Inflammatory macrophage treated with lipopolysaccharide for 1 hour (primary cell): ENCODE data around the gene PLPPR5.

Source experiments
- DNase-seq, 2 donors: peaks; one replicate each; pipeline ENCODE4 v3.0.0-alpha.2; 2020 to 2022

Gene PLPPR5

DNA sequence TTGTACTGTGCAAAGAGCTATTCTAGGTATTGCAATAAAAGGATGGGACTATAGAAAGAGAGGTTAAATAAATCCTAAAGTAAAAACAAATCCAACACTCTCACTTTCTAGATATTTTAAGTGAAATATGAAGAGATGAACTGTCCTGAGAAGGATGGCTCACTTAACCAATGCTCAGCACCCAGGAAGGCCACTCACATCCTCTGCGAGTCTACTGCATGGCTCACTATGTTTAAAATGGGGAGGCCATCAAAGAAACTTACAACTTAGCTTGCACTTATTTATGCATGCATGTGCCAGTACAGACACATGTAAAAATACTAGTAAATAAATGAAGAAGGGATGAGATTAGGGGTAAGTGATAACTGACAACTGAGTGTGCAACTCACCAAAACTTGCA is 37.5 kb downstream of the PLPPR5 start:
- no peak for DNase-seq

DNA sequence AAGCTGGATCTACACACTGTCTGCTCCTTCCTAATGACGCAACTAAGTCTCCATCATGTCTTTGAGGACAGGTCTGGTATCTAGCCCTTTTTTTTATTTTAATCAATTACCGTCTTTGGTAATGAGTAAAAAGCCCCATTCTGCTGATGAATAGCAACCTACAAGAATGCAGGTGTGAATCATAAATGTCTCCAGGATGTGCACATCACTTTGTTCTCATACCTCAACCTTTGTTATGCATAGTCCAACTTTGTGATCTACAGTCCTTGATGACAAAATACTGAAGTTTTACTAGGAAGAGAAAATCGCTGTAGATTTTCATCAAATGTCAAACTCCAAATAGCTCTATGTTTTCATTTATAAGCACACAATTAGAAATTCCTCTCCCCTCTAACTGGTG is 39.3 kb downstream of the PLPPR5 start:
- DNase-seq: no peak

DNA sequence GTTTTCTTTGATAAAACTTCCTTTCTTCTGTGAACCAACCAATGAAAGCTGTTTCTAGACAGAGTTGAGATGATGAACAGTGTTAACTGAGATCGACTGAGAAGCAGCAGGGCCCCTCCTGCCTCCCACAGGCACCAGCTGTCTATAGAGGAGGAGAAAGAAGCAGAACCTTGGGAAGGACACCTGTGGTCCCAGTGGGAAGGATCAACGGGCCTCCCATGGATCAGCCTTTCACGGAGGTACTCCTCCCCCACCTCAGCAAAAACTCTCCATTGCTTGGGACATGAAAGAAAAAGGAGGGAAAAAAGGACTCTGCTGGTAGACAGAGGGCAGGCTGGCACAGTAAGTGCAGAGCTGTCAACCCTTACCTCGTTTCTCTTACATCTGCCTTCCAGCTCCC is 40.5 kb downstream of the PLPPR5 start:
- DNase-seq: no peak

DNA sequence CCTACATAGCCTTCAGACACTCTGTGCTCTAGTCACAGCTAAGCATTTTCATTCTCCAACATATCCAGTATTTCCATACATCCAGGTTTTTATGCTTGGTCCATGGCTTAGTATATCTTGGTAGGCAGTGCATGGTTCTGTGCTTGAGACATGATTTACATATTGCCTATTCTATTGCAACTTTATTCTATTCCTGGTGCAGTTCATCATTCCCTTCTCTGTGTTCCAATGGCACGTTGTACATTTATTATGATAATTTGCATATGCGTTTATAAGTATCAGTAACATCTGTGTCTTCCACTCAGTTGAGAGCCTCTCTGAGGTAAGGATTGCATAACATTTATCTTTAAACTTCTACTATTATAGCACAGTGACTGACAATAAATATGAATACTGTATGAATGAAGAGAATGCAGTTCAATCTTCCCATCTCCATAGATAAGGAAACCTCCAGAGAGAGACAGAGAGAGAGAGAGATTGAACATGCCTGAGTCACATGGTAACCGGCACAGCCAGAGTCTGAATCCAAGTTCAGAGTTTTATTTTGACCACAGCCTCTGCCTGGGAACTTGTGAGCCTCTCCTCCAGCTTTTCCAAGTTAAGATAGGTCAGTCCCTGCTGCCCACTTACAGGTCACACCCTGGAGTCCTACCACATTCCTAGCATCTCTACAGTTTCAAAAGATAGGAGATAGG is 41.5 kb downstream of the PLPPR5 start:
- no peak for DNase-seq

DNA sequence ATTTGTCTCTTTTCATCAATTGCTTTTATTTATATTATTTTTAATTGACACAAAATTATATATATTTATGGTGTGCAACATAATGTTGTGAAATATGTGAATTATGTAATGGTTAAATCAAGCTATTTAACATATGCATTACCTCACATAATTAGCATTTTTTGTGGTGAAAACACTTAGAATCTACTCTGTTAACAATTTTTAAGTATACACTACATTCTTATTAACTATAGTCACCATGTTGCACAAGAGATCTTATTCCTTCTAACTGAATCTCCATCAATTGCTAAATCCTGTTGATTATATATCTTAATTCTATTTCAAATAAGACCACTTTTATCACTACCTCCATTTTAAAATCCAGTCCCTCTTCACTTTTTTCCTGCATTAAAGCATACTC is 42.5 kb downstream of the PLPPR5 start:
- no peak for DNase-seq

DNA sequence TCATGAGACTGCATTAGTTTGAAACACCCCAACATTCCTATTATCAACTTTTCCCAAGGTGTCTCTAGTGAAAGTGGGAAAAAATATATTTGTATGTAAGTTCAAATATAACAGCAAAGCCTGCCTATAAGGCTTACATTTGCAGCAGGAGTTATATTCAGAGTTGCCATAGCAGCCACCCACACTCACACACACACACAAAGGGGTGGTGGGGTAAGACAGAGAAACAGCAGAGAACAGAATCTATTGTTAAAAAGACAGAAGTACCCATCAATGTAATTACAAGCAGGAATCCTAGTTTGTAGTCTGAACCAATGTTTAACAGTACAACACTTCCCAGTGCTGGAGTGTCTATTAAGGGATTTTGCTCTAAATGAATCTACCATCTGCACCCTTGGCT is 55.0 kb downstream of the PLPPR5 start:
- no peak for DNase-seq

DNA sequence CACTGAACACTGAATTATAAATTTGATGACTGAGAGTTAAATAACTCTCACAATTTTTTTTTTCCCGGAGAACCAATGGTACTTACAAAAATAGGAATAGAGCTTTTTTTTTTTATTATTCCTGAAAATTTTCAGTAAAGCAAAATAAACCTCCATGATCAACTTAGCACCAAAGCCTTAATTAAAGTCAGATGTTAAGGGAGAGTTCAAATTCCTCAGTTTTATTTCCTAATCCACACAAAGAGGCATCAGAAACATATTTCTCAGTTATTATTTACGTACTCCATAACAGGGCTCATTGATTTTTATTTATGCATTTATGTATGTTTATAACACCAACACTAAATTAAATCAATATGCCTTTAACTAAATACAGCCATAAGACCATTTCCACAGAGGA is 55.5 kb downstream of the PLPPR5 start:
- DNase-seq: no peak

DNA sequence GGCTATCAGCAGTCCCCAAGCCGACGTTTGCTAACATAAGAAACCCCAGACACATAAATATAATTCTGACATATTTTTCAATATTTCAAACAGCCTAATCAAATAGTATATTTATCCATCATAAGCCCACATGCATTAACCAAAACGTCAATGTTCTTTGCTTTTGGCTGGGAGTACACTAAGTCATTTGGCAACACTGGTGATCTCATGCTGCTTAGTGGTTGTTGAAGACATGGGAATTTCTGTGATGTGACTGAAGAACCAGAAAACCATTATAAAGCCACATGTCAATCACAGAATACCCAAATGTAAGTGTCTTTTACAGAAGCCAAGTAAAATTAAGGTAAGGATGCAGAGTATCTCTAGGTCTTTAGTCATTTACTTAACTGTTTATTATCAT is 57.6 kb downstream of the PLPPR5 start:
- no peak for DNase-seq

DNA sequence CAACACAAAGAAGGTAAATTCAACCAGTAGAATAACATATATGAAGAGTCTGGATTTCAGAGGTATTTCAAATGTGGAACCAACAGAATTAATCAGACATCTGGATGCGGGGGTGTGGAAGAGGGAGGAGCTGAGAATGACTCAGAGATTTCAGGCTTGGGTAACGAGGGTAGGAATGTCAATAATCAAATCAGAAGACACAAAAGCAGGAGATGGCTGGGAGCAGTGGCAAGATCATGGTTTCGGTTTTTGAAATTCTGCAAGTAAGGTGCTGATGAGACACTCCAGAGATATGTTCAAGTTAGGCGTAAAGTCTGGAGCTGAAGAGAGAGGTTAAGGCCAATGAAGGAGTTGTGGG is 64.0 kb downstream of the PLPPR5 start:
- DNase-seq: peak in 1 of 2 donors; percentile 2

DNA sequence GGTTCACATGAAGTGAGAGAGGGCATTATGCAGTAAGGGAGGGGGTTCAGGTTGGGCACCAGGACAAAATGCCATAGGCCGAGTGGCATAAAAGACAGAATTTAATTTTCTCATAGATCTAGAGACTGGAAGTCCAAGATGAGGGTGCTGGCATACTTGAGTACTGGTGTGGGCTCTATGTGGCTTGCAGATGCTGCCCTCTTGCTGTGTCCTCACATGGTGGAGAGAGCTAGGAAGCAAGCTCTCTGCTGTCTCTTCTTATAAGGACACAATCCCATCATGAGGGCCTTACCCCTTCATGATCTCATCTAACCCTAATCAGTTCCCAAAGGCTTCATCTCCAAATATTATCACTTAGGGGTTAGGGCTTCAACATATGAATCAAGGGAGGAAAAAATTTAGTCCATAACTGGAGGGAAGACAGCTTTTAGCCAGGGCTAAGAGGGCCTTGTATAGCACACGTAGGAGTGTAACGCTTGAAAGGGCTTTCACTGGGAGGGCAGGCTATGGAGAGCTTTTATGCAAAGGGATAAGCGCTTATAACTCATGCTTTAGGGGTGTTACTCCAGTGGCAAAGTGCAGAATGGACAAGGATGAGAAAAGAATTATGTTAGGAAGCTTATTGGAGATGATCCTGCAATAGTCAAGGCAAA is 64.5 kb downstream of the PLPPR5 start:
- DNase-seq: no peak

DNA sequence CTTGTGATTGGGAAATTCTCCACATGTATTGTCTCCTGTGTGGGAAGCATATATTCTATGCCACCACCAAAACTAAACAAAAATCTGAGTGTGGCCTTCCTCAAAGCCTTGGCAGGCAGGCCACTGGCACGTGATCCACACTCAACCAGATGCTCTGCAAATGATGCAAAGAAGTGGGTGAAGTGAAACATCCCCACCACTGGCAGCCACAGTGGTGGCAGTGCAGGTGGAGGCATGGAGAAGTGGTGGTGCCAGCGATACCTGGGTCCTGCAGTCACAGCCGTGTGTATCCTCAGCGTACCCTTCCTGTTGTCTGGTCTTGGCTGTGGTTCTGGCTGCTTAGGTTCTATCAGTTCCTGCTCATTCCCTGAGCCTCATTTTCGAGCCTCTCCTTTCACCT is 65.2 kb downstream of the PLPPR5 start:
- no peak for DNase-seq

DNA sequence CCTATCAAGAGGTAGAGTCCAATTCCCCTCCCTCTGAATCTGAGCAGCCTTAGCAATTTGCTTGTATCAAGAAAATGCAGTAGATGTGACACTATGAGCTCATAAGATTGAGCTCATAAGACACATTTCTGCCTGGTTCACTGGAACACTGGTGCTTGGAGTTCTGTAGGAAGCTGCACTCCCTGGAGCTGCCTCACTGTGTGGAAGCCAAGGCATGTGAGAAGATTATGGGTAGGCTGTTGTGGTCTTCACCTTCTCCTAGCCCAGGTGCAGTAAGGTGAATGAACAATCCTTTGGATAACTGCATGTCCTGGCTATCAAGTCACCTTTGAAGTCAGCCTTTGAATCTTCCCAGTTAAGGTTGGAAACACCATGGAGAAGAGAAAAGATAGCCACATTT is 67.3 kb downstream of the PLPPR5 start:
- no peak for DNase-seq

DNA sequence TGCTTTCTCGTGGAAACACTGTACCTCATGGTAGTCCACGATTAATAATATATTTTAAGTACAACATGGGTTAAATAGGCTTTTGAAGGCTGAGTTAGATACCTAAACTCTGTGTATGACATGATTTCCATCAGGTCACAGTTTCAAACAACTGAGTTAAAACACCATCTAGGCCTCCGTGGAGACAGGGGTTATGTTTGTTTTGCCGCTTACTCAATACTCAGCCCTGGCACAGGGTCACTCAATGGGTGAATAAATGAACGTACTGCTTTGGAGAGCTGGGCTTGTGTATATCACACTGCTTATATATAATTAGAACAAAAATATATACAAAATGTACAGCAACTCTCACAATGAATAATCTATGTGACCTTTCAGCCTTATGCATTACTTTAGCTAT is 72.5 kb downstream of the PLPPR5 start:
- no peak for DNase-seq

DNA sequence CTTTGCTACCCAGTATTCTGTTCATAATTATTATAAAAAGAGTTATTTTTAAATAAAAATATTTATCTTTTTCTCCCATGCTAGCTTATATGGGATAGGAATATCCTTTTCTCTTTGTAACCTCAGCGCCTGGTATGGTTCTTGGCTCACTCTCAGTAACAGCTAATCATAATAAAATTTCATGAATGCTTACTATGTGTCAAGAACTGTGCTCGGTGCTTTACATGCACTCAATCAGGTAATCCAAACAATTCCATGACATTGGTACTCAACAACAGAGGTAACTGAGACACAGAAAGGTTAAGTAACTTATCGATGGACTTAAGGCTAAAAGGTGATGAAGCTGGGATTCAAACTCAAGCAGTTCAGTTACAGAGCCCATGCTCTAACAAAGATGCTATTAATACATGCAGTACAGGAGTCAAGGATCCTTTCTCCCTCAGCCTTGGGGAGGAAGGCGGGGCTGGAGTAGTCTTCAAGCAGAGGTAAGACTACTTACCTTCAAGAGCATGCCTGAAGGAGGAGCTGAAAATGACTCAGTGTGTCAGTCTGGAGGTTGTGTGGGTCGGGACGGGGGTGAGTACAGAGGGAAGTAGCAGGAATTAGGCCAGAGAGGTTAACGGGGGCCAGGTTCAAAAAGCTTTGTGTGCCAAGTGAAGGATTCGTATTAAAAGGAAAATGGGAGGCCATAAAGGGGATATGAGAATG is 73.4 kb downstream of the PLPPR5 start:
- no peak for DNase-seq

DNA sequence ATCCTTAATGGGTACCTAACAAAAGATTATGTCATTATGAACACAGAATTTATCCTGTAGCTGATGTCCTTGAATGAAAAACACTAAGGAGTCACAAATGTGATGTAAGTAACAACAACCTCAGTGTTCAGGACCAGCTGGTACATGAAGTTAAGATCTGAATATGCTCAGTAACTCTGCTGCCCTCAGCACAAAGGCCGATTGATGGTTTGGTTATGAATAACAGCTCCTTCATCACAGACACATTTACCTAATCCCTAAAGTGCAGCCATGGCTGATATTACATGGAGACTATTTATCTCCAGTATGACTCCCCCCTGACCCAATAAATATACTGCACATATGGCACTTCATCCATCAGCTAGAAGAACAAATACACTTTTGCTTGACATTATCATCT is 75.2 kb downstream of the PLPPR5 start:
- no peak for DNase-seq

DNA sequence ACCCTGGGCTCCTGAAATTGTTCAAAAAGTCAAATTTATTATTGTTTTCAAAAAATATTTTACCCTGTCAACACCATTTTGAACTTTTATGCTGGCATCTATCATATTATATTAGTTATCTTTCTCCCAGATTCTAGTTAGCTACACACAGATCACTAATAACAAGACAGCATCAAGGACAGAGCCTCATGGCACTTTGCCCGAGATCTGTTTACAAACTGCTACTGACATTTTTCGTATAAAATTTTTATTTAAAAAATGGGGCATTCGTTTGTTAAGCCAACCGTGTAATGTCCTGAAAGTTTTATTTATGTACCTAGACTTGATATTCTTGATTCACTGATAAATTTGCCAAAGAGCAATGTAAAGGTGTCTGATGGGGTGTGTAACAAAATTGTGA is 78.1 kb downstream of the PLPPR5 start:
- DNase-seq: no peak

DNA sequence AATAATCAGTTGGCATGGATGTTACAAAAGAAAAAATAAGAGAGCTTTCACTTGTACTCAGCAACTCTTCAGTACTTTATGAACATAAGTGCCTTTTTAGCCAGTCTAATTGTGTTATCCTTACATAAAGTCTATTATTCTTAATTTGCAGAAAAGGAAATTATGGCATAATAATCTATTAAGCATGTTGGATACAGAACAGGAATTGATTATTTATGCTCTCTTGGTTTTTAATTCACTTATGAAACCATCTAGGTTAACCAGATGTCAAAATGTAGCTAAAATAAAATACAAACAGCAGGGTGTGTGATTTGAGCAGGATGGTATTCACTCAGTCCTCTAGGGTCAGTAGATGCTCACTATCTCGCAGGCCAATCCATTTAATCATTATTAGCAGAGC is 79.7 kb downstream of the PLPPR5 start:
- no peak for DNase-seq

DNA sequence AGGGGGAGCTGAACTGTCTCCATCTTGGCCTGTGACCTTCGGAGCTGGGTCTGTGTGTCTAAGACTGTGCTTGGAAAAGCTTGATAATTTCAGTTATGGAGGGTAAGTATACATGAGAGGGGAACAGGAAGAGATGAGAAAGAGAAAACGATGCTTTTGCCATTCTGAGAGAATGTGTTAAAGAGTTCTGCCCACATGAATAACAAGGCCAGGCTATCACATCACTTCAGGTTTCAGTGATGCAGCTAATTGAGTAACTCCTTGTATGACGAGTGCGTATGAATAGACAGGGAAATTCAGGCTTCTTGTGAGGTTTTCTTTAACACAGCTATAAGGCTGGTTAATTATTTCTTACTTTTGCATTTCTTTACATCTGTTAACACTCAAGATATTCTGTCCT is 81.0 kb downstream of the PLPPR5 start:
- no peak for DNase-seq

DNA sequence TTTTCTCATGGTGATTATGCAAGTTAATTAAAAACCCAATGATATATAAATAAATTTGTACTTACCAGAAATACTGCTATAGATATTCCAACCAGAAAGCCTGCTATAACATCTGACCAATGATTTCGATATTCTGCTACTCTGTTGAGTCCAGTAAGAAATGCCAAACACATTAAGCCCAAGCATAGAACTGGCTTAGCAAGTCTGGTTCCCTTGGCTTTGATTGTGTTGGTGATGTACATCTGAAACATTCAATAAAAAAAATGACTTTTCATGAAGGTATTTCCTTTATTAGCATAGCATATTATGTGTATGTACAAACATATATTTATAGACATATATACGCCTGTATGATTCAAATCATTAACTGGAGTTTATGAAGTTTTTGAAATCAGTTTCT is 82.8 kb downstream of the PLPPR5 start:
- DNase-seq: no peak

DNA sequence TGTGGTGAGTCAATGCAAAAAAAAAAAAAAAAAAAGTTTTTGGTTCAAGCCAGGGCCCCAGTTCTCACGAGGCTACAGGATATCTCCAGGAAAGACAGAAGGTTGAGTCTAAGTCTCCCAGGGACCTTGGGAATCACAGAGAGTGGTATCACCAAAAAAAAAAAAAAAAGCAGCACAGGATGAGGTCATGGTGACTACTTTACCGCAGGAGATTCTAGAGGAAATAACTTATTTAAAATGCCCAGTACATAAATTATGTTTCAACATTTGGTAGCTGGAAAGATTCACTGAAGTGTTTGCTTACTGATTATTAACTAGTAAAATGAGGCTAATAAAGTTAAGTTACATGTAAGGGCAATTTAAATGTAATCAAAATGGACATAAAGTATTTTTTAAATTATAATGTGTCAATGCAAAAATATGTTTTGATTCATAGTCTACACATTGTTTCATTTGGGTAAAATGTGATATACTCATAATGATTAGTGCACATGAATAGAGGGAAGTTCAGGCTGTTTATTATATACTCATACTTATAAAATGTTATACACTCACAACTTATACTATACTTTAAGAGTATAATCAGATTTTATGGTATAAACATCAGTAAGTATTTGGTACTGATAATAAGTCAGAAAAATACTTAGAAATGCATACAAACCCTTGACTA is 84.1 kb downstream of the PLPPR5 start:
- no peak for DNase-seq

DNA sequence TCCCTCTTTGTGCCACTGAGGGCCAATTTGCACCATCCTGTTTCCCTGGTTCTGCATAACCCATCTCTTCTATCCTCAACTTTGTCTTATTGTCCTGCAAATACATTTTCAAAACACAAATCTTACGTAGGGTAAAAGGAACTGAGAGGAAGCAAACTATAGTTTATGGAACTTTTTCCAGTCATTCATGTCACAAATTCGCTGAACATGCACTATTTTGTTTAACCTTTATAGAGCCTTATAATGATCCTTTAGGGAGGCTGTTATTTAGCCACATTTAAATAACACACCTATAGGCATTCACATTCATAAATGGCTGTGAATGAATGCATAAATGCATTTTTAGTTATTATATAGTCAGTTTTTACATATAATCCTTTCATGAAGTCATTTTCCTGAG is 85.0 kb downstream of the PLPPR5 start:
- DNase-seq: no peak

DNA sequence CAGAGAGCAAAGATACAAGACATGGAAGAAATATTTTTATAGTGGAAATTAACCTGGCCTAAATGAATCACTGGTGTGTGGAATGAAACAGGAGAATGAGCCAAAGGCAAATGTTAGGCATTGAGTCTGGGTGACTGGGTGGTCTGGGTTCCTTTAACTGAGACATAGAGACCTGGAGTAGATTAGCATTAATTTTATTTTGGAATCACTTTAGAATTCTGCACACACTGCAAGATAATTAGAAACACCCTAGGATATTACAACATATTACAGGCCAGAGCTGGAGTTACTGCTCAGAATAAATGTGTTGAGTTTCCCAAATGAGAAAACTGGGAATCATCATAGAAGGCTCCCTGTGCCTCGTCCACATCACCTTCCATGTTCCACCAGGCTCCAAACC is 85.5 kb downstream of the PLPPR5 start:
- DNase-seq: no peak

DNA sequence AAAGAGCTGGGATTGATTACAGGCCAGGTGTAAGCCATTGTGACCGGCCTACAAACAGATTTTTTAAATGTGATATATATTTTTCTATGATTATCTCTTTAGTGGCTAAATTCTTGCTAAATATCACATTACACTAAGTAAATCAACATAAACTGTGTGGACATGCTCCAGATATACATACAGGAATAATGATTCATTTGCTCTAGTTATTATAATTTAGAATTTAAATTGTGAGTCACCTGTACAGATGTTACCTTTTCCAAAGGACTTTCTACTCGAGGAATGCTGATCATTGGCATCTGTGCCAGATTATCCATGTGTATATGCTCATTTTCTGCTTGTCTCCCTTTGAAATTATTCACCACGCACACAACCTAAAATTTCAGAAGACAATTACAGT is 90.1 kb downstream of the PLPPR5 start:
- DNase-seq: no peak

DNA sequence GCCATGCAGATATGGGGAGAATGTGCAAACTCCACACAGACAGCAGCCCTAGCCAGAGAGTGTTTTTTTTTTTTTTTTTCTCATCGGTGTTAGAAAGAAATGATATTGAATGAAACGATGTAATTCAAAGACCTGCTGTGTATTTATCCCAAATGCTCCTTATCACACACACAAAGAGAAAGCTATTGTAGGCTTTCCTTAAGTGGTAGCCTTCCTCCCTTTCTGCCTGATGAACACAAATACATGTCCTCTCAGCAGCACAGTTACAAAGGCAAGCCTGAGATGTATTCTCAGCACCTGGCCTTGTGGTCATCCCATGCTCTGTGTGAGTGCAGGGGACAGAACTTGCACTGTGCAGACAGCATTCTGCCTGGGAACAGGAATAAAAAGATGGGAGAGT is 93.8 kb downstream of the PLPPR5 start:
- DNase-seq: no peak
